Esophagus squamous epithelium (tissue), 4 donors: ENCODE data around the gene SEBOX.

Experiments
- POLR2A ChIP-seq, 4 donors: fragments of 450-650 bp; IDR thresholded peaks; one replicate each; pipeline ENCODE4 v1.6.1; 2017; ENCODE audit warnings: antibody characterized with exemption in 4 of 4, mild to moderate bottlenecking in 4 of 4, moderate library complexity in 3 of 4
- TF ChIP-seq, protein P1 (sequence below), 6 experiments: fragments of 450-650 bp in 4 of 6; fragments of 200-600 bp in 2 of 6; sonication (generic) in 2 of 6; IDR thresholded peaks; one replicate each; pipeline ENCODE4 v1.5.1; 2016 to 2019; ENCODE audit warnings: antibody characterized with exemption in 6 of 6, mild to moderate bottlenecking in 4 of 6, moderate library complexity in 4 of 6

DNA sequence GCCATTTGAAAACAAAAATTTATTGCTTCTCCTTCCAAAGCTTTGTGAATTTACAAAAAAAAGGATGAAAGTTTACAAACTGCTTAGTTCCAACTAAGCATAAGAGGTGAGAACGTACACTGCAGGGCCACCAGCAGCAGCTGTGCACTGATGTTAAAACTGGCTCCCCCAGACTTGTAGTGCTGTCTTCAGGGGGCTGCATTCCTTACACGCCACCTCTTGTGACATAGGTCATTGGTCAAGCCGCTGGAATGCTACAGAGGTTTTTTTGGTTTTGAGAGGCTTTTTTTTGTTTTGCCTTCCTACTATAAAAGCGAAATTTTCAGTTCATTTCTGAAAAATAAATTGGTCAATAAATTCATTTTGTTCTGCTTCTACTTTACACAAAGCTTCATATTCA, 36.7 kb downstream of the SEBOX start:
- TF ChIP-seq, protein P1, sequence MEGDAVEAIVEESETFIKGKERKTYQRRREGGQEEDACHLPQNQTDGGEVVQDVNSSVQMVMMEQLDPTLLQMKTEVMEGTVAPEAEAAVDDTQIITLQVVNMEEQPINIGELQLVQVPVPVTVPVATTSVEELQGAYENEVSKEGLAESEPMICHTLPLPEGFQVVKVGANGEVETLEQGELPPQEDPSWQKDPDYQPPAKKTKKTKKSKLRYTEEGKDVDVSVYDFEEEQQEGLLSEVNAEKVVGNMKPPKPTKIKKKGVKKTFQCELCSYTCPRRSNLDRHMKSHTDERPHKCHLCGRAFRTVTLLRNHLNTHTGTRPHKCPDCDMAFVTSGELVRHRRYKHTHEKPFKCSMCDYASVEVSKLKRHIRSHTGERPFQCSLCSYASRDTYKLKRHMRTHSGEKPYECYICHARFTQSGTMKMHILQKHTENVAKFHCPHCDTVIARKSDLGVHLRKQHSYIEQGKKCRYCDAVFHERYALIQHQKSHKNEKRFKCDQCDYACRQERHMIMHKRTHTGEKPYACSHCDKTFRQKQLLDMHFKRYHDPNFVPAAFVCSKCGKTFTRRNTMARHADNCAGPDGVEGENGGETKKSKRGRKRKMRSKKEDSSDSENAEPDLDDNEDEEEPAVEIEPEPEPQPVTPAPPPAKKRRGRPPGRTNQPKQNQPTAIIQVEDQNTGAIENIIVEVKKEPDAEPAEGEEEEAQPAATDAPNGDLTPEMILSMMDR (IDR thresholded peaks at IDR 0.05) = no peak
- no peak for TF ChIP-seq POLR2A (IDR thresholded peaks at IDR 0.05)
